Glomerular endothelial cell (primary cell): Measurements from ENCODE around the gene PRAMEF13. TPM values are rescaled to one million over a fixed set of nuclear protein-coding genes. Genes with fewer than 3 reads are reported as not detected.
"Not testable (repeated sequence)": the region's sequence is repeated elsewhere in the genome, so short reads cannot be mapped to it uniquely, and the experiment has no call there.

Experiments
- DNase-seq: peaks from one replicate; pipeline ENCODE4 v3.0.0-alpha.2; 2011; ENCODE audit warnings: low read depth, low spot score; ENCODE audit errors: extremely low read depth
- total RNA-seq: library from RNA; depleted of rRNA; stranded (reverse); fragments of >200 nt; gene quantifications from 2 replicates; pipeline ENCODE4 v1.2.3, GENCODE V29; 2015

PRAMEF13 gene
- total RNA-seq, 1 donor from 2014 or later: not detected

DNA sequence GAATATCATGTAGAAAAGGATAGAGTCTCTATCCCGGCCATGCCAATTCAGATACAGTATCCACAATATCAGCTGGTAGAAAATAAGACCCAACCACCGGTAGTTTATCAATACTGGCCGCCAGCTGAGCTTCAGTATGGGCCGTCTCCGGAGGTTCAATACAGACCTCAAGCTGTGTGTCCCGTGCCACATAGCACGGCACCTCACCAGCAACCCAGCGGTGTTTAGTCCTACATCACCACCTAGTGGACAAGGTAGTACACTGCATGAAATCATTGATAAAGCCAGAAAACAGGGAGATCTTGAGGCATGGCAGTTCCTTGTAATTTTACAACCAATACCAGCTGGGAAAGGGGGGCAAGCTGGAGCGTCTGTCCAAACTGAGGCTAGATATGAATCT, 7.5 kb upstream of the PRAMEF13 start:
- DNase-seq: not testable (repeated sequence)

GRCh38 chr1:13171548-13171947, 29.7 kb downstream of the PRAMEF13 start, which contains the start of gene PRAMEF9:
Gene PRAMEF9, plus strand, starts transcription at chr1:13171848. Its CDS starts 3,433 bp downstream, at chr1:13175281.
- not testable (repeated sequence) for DNase-seq

GRCh38 chr1:13165531-13165930, 35.7 kb downstream of the PRAMEF13 start, which contains the start of gene HNRNPCL4:
Gene HNRNPCL4, minus strand, starts transcription at chr1:13165631. Its CDS starts 164 bp downstream, at chr1:13165467.
- not testable (repeated sequence) for DNase-seq

- DNase-seq: not testable (repeated sequence)
Observed at GRCh38 chr1:13155909-13156308, 45.3 kb downstream of the PRAMEF13 start, which contains the start of gene PRAMEF26. Gene PRAMEF26, minus strand, starts transcription at chr1:13156009. Its CDS starts 2,914 bp downstream, at chr1:13153095.

Other genes starting within 250 kb of the PRAMEF13 start
- gene PRAMEF27, start 144.8 kb downstream of the PRAMEF13 start, total RNA-seq: not detected in 2 replicates
- not detected in 2 replicates for gene HNRNPCL3, start 140.6 kb downstream of the PRAMEF13 start, total RNA-seq
- not detected in 2 replicates for gene PRAMEF25, start 130.6 kb downstream of the PRAMEF13 start, total RNA-seq
- not detected in 2 replicates for gene HNRNPCL2, start 84.6 kb downstream of the PRAMEF13 start, total RNA-seq
- not detected in 2 replicates for gene PRAMEF26, start 45.4 kb downstream of the PRAMEF13 start, total RNA-seq
- 1.5 TPM in 1 of 2 replicates, not detected in the other for gene HNRNPCL4, start 35.8 kb downstream of the PRAMEF13 start, total RNA-seq
- gene PRAMEF9, start 29.6 kb downstream of the PRAMEF13 start, total RNA-seq: not detected in 2 replicates
- not detected in 2 replicates for gene PRAMEF18, start 24.7 kb upstream of the PRAMEF13 start, total RNA-seq
- not detected in 2 replicates for gene PRAMEF5, start 52.8 kb upstream of the PRAMEF13 start, total RNA-seq
- gene PRAMEF8, start 83.7 kb upstream of the PRAMEF13 start, total RNA-seq: not detected in 2 replicates
- not detected in 2 replicates for gene PRAMEF33, start 102.1 kb upstream of the PRAMEF13 start, total RNA-seq
- not detected in 2 replicates for gene PRAMEF15, start 114.2 kb upstream of the PRAMEF13 start, total RNA-seq
- gene PRAMEF14, start 145.7 kb upstream of the PRAMEF13 start, total RNA-seq: not detected in 2 replicates
- gene PRAMEF19, start 170.5 kb upstream of the PRAMEF13 start, total RNA-seq: not detected in 2 replicates
- not detected in 2 replicates for gene PRAMEF17, start 188.2 kb upstream of the PRAMEF13 start, total RNA-seq
- not detected in 2 replicates for gene PRAMEF20, start 209.0 kb upstream of the PRAMEF13 start, total RNA-seq